Adrenal gland (tissue), 5 donors: ENCODE measurements around the gene DLG3.

Experiments used
- POLR2A ChIP-seq, 2 donors: fragments of 450-650 bp; IDR thresholded peaks; one replicate each; pipeline ENCODE4 v1.6.1; 2017; ENCODE audit warnings: antibody characterized with exemption in 2 of 2, mild to moderate bottlenecking in 2 of 2, moderate library complexity in 1 of 2
- TF ChIP-seq, protein P1 (sequence below), 6 experiments: fragments of 450-650 bp in 4 of 6; fragments of 200-600 bp in 2 of 6; sonication (generic) in 1 of 6; IDR thresholded peaks; 1 replicate in 5 of 6; 2 replicates in 1 of 6; pipeline versions ENCODE4 v1.5.1 to v1.8.0; 2016 to 2021; ENCODE audit warnings: antibody characterized with exemption in 6 of 6, mild to moderate bottlenecking in 2 of 6, moderate library complexity in 1 of 6
- donor health status: DM: no; HTN: no; CAD: no.

DNA sequence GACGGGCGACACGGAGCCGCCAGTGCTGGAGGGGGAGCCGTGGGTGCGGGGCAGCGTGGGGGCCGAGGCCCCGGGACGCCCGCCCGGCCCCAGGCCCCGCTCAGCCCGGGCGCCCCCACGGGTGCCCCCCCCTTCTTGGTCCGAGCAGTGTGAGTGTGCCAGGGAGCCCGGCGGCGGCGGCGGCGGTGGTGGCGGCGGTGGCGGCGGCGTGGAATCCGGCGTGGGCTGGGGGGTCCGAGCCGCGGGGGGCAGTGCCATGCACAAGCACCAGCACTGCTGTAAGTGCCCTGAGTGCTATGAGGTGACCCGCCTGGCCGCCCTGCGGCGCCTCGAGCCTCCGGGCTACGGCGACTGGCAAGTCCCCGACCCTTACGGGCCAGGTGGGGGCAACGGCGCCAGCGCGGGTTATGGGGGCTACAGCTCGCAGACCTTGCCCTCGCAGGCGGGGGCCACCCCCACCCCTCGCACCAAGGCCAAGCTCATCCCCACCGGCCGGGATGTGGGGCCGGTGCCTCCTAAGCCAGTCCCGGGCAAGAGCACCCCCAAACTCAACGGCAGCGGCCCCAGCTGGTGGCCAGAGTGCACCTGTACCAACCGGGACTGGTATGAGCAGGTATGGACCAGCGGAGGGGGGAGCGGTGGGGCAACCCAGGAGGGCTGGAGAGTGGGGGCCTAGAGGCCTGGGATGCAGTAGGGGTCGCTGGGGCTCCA lies 466 bp downstream of the DLG3 start:
- TF ChIP-seq, protein P1, sequence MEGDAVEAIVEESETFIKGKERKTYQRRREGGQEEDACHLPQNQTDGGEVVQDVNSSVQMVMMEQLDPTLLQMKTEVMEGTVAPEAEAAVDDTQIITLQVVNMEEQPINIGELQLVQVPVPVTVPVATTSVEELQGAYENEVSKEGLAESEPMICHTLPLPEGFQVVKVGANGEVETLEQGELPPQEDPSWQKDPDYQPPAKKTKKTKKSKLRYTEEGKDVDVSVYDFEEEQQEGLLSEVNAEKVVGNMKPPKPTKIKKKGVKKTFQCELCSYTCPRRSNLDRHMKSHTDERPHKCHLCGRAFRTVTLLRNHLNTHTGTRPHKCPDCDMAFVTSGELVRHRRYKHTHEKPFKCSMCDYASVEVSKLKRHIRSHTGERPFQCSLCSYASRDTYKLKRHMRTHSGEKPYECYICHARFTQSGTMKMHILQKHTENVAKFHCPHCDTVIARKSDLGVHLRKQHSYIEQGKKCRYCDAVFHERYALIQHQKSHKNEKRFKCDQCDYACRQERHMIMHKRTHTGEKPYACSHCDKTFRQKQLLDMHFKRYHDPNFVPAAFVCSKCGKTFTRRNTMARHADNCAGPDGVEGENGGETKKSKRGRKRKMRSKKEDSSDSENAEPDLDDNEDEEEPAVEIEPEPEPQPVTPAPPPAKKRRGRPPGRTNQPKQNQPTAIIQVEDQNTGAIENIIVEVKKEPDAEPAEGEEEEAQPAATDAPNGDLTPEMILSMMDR (IDR thresholded peaks at IDR 0.05): no peak
- no peak for TF ChIP-seq POLR2A (IDR thresholded peaks at IDR 0.05)
